Activated CD4-positive, alpha-beta memory T cell treated with anti-CD3 and anti-CD28 coated beads, Interleukin-2, amount 10 ng/mL, durations not matched to agents 7 days and 5 days (primary cell): ENCODE data around the gene SLC19A2. TPM values are rescaled to one million over a fixed set of nuclear protein-coding genes. Genes with fewer than 3 reads are reported as not detected.
"Not testable (repeated sequence)": the region's sequence is repeated elsewhere in the genome, so short reads cannot be mapped to it uniquely, and the experiment has no call there.

Experiments
- CTCF ChIA-PET: fragments of 350-600 bp; sonication (Branson Sonifier 250); formaldehyde crosslinking; loops from one replicate; lab custom pipeline; 2021; ENCODE audit warnings: antibody characterized with exemption, inconsistent platforms; lab: Charles Lee
- POLR2A ChIA-PET: fragments of 350-600 bp; sonication (Branson Sonifier 250); formaldehyde crosslinking; loops from one replicate; lab custom pipeline; 2021; ENCODE audit warnings: antibody characterized with exemption; lab: Charles Lee
- DNase-seq: peaks from one replicate; pipeline ENCODE4 v3.0.0-alpha.2; 2020
- H3K27ac Mint-ChIP-seq: one replicate; pipeline ENCODE4 v1.8.0; 2021; ENCODE audit warnings: mild to moderate bottlenecking, mixed read lengths
- H3K27me3 Mint-ChIP-seq: one replicate; pipeline ENCODE4 v1.8.0; 2021; ENCODE audit warnings: mixed read lengths
- H3K36me3 Mint-ChIP-seq: one replicate; pipeline ENCODE4 v1.8.0; 2021; ENCODE audit warnings: low read depth, mixed read lengths
- H3K4me1 Mint-ChIP-seq: one replicate; pipeline ENCODE4 v1.8.0; 2021; ENCODE audit warnings: mixed read lengths
- H3K4me3 Mint-ChIP-seq: one replicate; pipeline ENCODE4 v1.8.0; 2021; ENCODE audit warnings: mild to moderate bottlenecking, mixed read lengths
- H3K9me3 Mint-ChIP-seq: one replicate; pipeline ENCODE4 v1.8.0; 2021; ENCODE audit warnings: mixed read lengths
- total RNA-seq, 2 experiments: library from RNA; stranded (reverse); gene quantifications; one replicate each; pipeline ENCODE4 v1.2.3, GENCODE V29; 2021

Gene SLC19A2, protein sequence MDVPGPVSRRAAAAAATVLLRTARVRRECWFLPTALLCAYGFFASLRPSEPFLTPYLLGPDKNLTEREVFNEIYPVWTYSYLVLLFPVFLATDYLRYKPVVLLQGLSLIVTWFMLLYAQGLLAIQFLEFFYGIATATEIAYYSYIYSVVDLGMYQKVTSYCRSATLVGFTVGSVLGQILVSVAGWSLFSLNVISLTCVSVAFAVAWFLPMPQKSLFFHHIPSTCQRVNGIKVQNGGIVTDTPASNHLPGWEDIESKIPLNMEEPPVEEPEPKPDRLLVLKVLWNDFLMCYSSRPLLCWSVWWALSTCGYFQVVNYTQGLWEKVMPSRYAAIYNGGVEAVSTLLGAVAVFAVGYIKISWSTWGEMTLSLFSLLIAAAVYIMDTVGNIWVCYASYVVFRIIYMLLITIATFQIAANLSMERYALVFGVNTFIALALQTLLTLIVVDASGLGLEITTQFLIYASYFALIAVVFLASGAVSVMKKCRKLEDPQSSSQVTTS
- 1 to 10 TPM; 6.7 to 6.8 TPM for total RNA-seq

DNA sequence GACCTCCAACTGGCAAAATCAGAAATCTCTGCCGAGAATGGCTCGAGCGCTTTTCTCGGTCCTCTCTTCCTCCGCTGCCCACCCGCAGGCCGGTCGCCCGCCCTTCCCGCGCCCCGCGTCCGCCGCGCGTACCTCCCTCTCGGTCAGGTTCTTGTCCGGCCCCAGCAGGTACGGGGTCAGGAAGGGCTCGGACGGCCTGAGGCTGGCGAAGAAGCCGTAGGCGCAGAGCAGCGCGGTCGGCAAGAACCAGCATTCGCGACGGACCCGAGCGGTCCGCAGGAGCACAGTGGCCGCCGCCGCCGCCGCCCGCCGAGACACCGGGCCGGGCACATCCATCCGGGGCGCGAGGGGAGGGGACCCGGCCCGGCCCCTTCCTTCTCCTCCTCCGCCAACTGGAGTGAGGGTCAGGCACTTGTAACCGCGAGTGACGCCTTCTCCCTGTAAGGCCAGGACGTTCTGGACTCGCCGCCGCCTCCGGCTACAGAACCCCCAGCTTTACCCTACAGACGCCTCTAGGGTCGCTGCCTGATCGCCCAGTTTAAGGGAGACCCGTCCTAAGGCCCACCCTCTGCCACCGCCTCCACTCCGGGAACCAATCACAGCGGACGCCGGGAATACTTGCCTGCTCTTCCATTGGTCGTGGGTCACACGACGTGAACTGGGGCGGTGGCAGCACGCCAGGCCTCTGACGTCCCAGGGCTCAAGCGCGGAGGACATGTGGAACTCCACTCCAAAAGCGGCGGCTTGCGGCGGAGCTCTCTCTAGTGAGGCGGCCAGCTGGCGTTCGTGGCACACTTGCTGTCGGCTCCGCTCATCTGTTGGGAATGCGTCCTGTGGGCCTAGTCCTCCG, at the start of gene SLC19A2:
Gene SLC19A2, minus strand, starts transcription at position 514 of the 850 bp plus-strand sequence. Its CDS starts 178 bp downstream, at position 336.
- H3K36me3 Mint-ChIP-seq, result peaks cover 3% of the 10 kb centered on the region
- H3K27me3 Mint-ChIP-seq, result no peaks in the 10 kb centered on the region
- peak; percentile 94 for DNase-seq
- peaks cover 50% of the 10 kb centered on the region for H3K4me1 Mint-ChIP-seq
- H3K27ac Mint-ChIP-seq, result peak within 1 kb of the TSS; percentile 79
- ChIA-PET CTCF (interaction anchor here (0.7 to 1.2 kb wide), 2 partner anchors 22 to 209 kb away, joined by 3 read pairs; no protein-coding TSS in a partner anchor), POLR2A (interaction anchor here (0.7 to 1.6 kb wide), 4 partner anchors 60 to 123 kb away, joined by 3 to 7 read pairs (median 3); partner anchors contain the start of genes BLZF1, F5 and NME7)
- H3K9me3 Mint-ChIP-seq, result no peaks in the 10 kb centered on the region
- peak within 1 kb of the TSS; percentile 88 for H3K4me3 Mint-ChIP-seq

DNA sequence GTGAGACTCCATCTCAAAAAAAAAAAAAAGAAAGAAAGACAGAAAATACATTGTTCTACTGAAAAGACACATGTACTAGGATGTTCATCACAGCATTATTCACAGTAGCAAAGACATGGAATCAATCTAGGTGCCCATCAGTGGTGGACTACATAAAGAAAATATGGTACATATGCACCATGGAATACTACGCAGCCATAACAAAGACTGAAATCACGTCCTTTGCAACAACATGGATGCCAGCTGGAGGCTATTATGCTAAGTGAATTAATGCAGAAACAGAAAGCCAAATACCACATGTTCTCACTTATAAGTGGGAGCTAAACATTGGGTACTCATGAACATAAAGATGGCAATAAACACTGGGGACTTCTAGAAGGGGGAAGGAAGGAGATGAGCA, 48.9 kb upstream of the SLC19A2 start:
- Mint-ChIP-seq H3K27ac (no peak overlapping the region), H3K36me3 (peaks cover 6% of the 10 kb centered on the region), H3K4me1 (peaks cover under 1% of the 10 kb centered on the region), H3K27me3 (no peaks in the 10 kb centered on the region), H3K4me3 (no peak overlapping the region), H3K9me3 (no peaks in the 10 kb centered on the region)
- no peak for DNase-seq
- ChIA-PET CTCF (no interaction called here), POLR2A (no interaction called here)

DNA sequence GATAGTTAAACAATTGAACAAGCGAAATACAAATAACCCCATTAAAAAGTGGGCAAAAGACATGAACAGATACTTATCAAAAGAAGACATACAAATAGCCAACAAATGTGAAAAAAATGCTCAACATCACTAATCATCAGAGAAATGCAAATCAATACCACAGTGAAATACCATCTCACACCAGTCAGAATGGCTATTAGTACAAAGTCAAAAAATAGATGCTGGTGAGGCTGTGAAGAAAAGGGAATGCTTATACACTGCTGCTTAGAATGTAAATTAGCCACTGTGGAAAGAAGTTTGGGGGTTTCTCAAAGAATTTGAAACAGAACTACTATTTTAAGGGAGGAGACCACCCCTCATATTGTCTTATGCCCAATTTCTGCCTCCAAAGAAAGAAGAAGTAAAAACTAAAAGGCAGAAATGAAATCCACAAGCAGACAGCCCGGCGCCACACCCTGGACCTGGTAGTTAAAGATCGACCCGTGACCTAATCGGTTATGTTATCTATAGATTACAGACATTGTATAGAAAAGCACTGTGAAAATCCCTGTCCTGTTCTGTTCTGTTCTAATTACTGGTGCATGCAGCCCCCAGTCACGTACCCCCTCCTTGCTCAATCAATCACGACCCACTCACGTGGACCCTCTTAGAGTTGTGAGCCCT, 47.9 kb upstream of the SLC19A2 start:
- peaks cover 10% of the 10 kb centered on the region for H3K4me1 Mint-ChIP-seq
- H3K27me3 Mint-ChIP-seq, H3K9me3 Mint-ChIP-seq, DNase-seq, CTCF ChIA-PET, H3K4me3 Mint-ChIP-seq, H3K36me3 Mint-ChIP-seq, POLR2A ChIA-PET, H3K27ac Mint-ChIP-seq: not testable (repeated sequence)

DNA sequence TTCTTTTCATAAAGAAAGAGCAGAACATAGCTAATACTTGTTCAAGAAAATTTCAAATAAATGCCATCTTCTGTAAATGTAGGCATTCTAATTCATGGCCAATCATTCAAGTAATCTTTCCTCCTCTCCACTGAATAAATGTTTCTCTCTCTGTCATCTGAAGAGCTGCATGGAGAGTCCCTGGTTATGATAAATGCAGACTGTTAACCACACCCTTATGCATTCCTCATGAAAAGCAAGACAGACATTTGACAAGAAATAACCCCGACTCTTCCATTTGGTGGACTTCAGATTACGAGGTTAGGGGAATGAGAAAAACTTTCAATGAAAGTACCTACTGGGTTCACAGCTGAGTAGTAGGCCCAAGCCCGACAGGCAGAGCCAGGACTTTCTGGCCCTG, 44.7 kb upstream of the SLC19A2 start:
- CTCF ChIA-PET, result interaction anchor here (1.4 kb wide), 1 partner anchor 16 kb away, joined by 6 read pairs; no protein-coding TSS in a partner anchor
- Mint-ChIP-seq H3K36me3 (peaks cover 6% of the 10 kb centered on the region), H3K4me1 (peaks cover 16% of the 10 kb centered on the region), H3K9me3 (no peaks in the 10 kb centered on the region), H3K4me3 (no peak overlapping the region), H3K27ac (no peak overlapping the region), H3K27me3 (no peaks in the 10 kb centered on the region)
- no peak for DNase-seq
- POLR2A ChIA-PET, result no interaction called here

DNA sequence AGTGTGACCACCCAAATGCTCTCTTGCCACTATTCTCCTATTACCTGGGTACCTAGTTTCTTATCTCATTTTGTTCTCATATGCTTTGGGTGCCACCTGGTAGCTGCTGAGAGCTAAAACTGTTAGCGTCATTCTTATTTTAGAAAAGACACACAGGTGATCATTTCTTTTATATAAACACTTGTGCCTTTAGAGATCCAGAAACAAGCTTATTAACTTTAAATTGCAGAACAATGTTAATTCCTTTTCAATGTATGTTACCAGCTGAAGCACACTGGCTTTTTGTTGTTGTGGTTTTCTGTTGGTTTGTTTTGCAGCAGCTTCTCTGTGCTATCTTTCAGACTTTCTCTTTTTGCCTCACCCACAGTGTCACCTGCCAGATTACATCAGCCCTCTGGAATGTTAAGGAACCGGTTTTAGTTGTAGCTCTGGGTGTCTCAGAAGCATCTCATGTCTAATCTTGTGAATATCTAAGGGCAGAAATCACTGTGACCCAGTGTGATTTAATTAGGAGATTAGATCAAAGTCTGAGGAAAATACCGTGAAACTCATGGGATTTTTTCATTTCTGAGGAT, 43.4 kb upstream of the SLC19A2 start:
- Mint-ChIP-seq H3K9me3 (no peaks in the 10 kb centered on the region), H3K4me3 (no peak overlapping the region)
- POLR2A ChIA-PET, result no interaction called here

DNA sequence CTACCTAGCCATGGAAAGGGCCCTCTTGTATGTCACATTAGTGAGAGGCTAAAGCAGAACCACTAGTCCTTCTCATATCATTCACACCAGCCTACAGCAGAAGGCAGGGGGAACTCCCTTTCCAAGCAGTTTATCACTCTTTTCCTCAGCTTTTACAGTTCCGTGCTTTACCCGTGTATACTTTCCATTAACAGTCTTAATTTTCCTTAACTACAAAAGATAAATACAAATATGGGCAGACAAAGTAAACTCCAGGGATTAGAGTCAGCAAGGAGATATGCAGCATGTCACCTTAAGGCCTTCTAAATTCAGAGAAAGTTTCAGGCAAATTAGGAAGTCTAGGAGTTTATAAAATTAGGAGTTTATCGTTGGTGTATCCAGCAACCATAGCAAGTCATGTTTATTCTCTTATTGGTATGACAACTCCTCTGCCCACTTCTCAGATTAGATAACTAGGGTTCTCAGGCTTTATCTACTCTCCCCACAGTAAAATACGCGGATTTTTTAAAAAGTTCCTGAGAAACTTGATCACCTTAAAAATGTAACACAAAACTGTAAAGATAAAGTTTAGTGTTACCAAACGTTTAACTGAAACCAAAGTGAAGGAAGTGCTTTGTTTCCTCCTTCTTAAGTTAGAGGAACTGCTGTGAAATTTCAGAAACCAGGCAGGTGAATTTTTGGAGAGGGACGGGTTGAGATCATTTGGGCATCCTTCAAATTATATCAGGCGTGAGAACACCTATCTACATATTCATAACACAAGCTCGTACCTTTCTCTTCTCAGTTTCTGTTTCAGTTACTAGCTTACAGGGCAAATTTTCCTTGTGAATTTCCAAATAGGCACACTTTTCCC, 42.7 kb upstream of the SLC19A2 start:
- Mint-ChIP-seq H3K9me3 (no peaks in the 10 kb centered on the region), H3K27me3 (no peaks in the 10 kb centered on the region), H3K4me1 (peaks cover 16% of the 10 kb centered on the region), H3K36me3 (peaks cover 8% of the 10 kb centered on the region), H3K27ac (no peak overlapping the region), H3K4me3 (no peak overlapping the region)
- ChIA-PET CTCF (interaction anchor here (1.0 to 1.3 kb wide), 2 partner anchors 17 to 19 kb away, joined by 3 to 5 read pairs; no protein-coding TSS in a partner anchor), POLR2A (no interaction called here)
- DNase-seq, result no peak

More for the DNA sequence above, 43.4 kb upstream of the SLC19A2 start:
- no peak overlapping the region for H3K27ac Mint-ChIP-seq
- H3K36me3 Mint-ChIP-seq, result peaks cover 6% of the 10 kb centered on the region
- peaks cover 16% of the 10 kb centered on the region for H3K4me1 Mint-ChIP-seq
- DNase-seq, result no peak
- CTCF ChIA-PET, result interaction anchor here (1.0 to 1.3 kb wide), 2 partner anchors 17 to 18 kb away, joined by 3 to 5 read pairs; no protein-coding TSS in a partner anchor
- no peaks in the 10 kb centered on the region for H3K27me3 Mint-ChIP-seq

DNA sequence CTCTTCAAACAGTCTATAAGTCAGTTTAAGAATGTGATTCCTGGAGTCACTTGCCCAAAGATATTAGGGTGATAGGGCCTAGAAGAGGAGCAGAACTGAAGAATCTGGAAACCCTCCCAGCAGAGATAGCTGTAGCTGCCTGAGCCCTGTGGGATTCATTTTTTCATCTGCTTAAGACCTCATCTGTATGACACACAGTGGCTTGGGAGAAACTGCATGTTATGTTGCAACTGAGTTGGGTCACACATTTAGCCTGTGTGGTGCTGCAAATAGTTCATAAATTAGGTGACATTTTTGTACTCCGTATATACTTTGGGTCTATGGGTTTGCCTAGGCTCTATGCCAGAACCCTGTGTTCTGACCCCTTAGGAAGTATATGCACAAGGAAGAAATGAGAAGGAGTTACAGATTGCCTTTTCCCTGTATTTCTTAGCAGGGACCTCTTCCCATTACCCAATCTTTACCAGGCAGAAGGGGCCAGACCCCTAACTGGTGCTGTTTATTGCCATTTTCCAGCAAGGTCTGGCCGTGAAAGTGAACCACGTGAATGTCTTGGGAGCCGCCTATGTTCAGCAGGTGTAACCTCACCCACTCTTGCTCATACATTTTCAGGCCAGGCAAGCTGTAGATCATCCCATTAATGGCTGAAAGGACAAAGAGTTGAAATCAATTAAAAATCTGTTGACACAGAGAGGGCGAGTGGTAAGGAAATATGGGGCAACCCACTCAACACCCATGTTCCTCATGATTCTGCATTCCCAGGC, 41.9 kb upstream of the SLC19A2 start:
- ChIA-PET POLR2A (no interaction called here), CTCF (no interaction called here)
- Mint-ChIP-seq H3K27ac (no peak overlapping the region), H3K4me1 (peaks cover 16% of the 10 kb centered on the region), H3K9me3 (no peaks in the 10 kb centered on the region), H3K4me3 (no peak overlapping the region), H3K27me3 (no peaks in the 10 kb centered on the region), H3K36me3 (peaks cover 8% of the 10 kb centered on the region)
- no peak for DNase-seq

DNA sequence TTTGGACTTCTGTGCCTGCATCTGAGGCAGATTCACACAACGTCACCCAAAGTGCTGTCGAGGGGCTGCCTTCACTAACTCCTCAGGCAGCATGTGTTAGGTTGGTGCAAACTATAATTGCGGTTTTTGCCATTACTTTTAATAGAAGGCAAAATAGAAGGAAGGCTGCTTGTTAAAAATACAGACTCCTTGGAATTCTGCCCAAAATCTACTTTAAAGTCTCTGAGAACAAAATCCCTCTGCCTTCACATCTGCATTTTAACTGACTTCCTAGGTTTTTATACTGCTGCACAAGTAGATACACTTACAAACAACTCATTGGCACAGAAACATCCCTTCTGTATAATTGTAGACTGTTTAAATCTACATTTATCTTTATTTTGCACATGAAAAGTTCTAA, 41.3 kb upstream of the SLC19A2 start:
- no peak for DNase-seq
- Mint-ChIP-seq H3K4me3 (no peak overlapping the region), H3K4me1 (peaks cover 16% of the 10 kb centered on the region), H3K27ac (no peak overlapping the region), H3K36me3 (peaks cover 8% of the 10 kb centered on the region), H3K9me3 (no peaks in the 10 kb centered on the region), H3K27me3 (no peaks in the 10 kb centered on the region)
- ChIA-PET CTCF (no interaction called here), POLR2A (no interaction called here)

DNA sequence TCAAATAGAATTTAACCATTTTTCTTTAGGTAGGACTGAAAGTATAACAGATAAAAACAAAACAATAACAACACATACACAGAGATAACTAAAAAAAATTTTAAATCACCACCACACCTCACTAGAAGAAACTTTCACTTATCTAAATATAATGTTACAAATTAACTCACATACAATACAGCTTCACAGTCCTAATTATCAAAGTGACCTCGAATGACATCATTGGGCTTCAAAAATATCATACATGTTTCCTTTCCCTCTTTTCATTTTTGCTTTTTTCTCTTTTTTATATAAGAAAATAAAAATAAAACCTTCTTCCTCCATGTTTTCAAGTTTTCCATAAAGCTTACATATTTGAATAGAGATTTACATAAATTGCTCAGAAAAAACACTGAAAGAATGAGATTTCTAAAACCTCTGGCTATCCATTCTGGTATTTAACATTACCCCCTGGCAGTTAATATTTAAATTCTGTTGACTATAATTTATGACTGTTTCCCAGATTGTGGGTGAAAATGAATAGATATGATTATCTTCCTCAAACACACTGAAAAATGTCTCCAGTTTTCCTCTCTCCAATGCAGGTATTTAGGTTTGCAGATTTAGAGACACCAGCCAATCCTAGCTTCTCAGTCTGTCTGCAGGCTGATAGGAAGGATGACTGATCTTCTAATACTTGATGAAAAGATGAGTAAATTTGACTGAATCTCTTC, 40.5 kb upstream of the SLC19A2 start:
- Mint-ChIP-seq H3K27ac (no peak overlapping the region), H3K9me3 (no peaks in the 10 kb centered on the region), H3K36me3 (peaks cover 9% of the 10 kb centered on the region), H3K4me1 (peaks cover 16% of the 10 kb centered on the region), H3K27me3 (no peaks in the 10 kb centered on the region), H3K4me3 (no peak overlapping the region)
- ChIA-PET CTCF (no interaction called here), POLR2A (no interaction called here)
- DNase-seq, result no peak

DNA sequence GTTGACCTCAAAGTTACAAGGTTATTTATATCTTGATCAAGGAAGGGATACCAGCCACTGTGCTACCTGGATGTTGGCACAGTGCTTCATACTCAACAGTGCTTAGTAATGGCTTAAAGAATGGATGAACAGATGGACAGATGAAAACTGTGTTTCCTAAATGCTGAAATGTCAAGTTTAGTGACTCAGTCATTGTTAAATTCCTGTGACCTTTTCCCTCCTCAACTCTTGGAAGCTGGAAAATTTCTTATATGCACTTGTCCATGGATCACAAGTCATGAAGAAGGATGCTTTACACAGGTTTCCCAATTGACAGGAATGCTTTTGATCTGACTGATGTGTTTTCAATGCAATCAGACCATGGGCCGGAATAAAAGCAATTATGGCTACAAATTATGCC, 39.6 kb upstream of the SLC19A2 start:
- Mint-ChIP-seq H3K36me3 (peaks cover 7% of the 10 kb centered on the region), H3K4me3 (no peak overlapping the region), H3K27me3 (no peaks in the 10 kb centered on the region), H3K27ac (no peak overlapping the region), H3K4me1 (peaks cover 16% of the 10 kb centered on the region), H3K9me3 (no peaks in the 10 kb centered on the region)
- DNase-seq, result no peak
- POLR2A ChIA-PET, result no interaction called here
- CTCF ChIA-PET, result no interaction called here

DNA sequence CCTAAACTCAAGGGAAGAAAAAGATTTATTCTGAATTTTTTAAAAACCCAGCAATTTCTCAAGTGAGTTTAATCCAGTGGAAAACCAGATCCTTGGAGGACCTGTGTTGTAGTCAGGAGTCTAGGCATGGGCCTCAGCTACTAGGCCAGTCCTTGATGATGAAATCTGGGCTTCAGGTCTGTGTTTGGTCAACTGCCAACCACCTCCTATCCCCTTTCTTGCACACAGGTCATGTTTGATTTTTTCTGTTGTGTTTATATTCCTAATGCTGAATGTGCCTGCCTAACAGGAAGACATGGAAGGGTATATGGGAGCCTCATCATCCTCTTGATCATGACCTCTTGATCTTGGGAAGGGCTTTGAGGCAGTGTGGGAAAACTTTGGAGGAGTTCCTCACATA, 38.2 kb upstream of the SLC19A2 start:
- H3K27ac Mint-ChIP-seq, result no peak overlapping the region
- H3K36me3 Mint-ChIP-seq, result peaks cover 17% of the 10 kb centered on the region
- ChIA-PET CTCF (interaction anchor here (0.6 kb wide), 1 partner anchor 251 kb away, joined by 3 read pairs; no protein-coding TSS in a partner anchor), POLR2A (no interaction called here)
- no peaks in the 10 kb centered on the region for H3K27me3 Mint-ChIP-seq
- no peaks in the 10 kb centered on the region for H3K9me3 Mint-ChIP-seq
- no peak overlapping the region for H3K4me3 Mint-ChIP-seq
- DNase-seq, result no peak
- peaks cover 8% of the 10 kb centered on the region for H3K4me1 Mint-ChIP-seq
